Adipocyte (in vitro differentiated cells): ENCODE data around the gene MAP4K2.

Source experiments
- DNase-seq: peaks from one replicate; pipeline ENCODE4 v3.0.0-alpha.2; 2015; ENCODE audit warnings: low read depth
- H3K27me3 ChIP-seq: replicated peaks from 2 replicates; pipeline ENCODE4 v1.7.0; 2013; ENCODE audit warnings: mild to moderate bottlenecking, low read length, moderate library complexity; ENCODE audit not compliant: control insufficient read depth, insufficient read depth
- H3K36me3 ChIP-seq: 2 replicates; pipeline ENCODE4 v1.7.0; 2013; ENCODE audit warnings: low read length, mild to moderate bottlenecking, moderate library complexity; ENCODE audit not compliant: control insufficient read depth, insufficient read depth, severe bottlenecking
- H3K4me1 ChIP-seq: 2 replicates; pipeline ENCODE4 v1.7.0; 2013; ENCODE audit warnings: mild to moderate bottlenecking, low read length, moderate library complexity; ENCODE audit not compliant: control insufficient read depth, insufficient read depth
- H3K4me3 ChIP-seq: 2 replicates; pipeline ENCODE4 v1.7.0; 2013; ENCODE audit warnings: mild to moderate bottlenecking, low read length, moderate library complexity
- H3K9ac ChIP-seq: 2 replicates; pipeline ENCODE4 v1.7.0; 2013; ENCODE audit warnings: mild to moderate bottlenecking, low read length, moderate library complexity
- H3K9me3 ChIP-seq: 2 replicates; pipeline ENCODE4 v1.7.0; 2013; ENCODE audit warnings: mild to moderate bottlenecking, low read length, moderate library complexity; ENCODE audit not compliant: control insufficient read depth

MAP4K2 gene

DNA sequence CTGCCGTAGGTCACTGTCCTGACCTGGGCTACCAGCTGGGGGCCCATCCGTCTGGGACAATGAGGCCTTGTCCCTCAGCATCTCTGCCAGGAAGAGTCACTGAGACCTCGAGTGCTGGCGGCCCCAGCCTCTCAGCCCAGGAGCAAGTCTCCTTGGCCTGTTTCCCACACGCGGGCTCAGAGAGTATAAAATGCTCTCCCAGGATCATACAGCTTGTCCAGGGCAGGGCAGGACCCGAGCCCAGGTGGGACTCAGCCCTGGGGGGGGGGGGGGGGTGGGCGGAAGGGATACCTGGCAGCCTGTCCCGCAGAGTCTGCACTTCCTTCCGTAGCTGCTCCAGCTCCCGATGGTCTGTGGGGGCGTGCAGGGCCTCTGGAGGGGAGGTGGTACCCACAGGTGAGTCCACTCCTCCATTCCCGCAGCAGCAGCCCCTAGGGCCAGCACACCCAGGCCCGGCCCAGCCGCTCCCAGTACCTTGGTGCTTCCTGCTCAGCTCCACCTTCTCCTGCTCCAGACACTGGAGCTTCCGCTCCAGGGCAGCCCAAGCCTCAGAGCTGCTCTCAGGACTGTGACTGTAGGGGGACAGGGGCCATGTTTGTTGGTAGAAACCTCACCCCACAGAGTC, 33.5 kb upstream of the MAP4K2 start:
- Histone ChIP-seq H3K9me3 (no peaks in the 10 kb centered on the region), H3K36me3 (no peaks in the 10 kb centered on the region), H3K27me3 (no peaks in the 10 kb centered on the region), H3K4me3 (no peak overlapping the region), H3K9ac (no peak overlapping the region), H3K4me1 (no peaks in the 10 kb centered on the region)
- no peak for DNase-seq

DNA sequence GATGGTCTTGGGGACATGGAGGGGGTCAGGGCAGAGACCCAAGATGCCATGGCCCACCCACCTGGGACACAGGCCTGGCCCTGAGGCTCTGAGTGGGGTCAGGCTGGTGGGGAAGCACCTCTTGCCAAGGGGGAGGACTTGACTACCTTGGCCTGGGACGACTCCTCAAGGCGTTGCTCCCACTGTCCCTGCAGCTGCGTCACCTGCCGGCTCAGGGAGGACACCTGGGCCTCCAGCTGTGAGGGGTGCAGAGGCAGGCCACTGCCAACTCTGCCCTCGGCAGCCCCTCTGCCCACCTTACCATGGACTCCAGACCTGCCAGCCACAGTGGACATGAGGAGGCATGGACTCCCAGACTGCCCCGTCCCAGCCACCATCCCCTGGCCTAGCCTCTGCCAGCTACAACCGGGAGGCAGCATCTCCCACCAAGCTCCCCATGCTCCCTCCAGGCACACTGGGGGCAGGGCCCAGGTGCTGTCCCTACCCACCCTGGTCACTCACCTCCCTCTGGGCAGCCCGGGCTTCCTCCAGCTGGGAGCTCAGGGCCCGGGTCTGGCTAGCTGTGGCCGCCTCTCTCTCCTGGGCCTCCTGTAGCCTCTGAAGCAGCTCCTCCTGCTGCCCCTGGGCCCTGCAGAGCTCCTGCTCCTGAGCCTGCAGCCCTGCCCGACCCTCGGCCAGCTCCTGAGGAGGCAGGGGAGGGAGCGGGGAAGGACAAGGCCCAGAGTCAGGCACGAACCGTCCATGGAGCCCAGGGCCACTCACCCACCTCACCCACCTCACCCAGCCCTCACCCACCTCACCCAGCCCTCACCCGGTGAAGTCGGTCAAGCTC, 32.8 kb upstream of the MAP4K2 start:
- H3K36me3 ChIP-seq: no peaks in the 10 kb centered on the region

DNA sequence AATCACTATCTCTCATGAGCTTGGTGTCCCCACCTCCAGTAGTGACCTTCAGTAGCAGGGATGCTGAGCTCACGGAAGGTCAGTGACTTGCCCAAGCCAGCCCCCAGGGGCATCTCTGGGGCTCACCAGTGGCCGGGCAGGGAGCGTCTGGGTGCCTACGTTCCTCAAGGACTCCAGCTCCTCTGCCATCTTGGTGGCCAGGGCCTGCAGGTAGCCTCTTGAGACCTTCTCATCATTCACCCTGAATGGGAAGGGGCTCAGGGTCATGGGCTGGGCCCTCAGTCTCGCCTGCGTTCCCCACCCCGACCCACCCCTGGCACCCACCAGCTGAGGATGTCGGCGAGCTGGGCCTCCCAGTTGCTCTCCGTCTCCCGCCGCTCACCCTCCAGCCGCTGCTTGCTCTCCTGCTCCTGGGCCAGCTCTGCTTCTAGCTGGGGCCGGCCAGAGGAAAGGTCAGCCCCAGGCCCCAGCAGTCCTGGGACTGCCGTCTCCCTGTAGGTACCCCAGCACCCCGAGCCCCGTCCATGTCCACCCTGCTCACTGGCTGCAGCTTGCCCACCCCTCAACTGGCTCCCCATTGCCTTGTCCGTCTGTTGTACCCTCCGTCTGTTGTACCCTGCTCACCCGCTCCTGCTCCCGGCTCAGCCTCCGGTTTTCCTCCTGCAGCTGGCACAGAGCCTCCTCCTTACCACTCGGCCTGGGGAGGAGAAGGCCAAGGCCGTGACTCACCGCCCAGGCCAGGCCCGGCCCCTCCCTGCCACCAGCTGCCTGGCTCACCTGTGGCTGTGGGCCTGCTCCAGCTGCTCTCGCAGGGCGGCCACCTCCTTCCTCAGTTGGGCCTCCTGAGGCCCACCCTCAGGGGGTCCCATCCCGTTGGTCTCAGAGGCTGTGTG, 32.0 kb upstream of the MAP4K2 start:
- no peak overlapping the region for H3K4me3 ChIP-seq
- H3K27me3 ChIP-seq: no peaks in the 10 kb centered on the region
- no peaks in the 10 kb centered on the region for H3K9me3 ChIP-seq
- H3K36me3 ChIP-seq: no peaks in the 10 kb centered on the region
- no peak for DNase-seq
- no peak overlapping the region for H3K9ac ChIP-seq
- no peaks in the 10 kb centered on the region for H3K4me1 ChIP-seq

More for the DNA sequence above, 32.8 kb upstream of the MAP4K2 start:
- H3K4me3 ChIP-seq: no peak overlapping the region
- no peaks in the 10 kb centered on the region for H3K27me3 ChIP-seq
- no peaks in the 10 kb centered on the region for H3K9me3 ChIP-seq
- DNase-seq: no peak
- H3K9ac ChIP-seq: no peak overlapping the region
- H3K4me1 ChIP-seq: no peaks in the 10 kb centered on the region

DNA sequence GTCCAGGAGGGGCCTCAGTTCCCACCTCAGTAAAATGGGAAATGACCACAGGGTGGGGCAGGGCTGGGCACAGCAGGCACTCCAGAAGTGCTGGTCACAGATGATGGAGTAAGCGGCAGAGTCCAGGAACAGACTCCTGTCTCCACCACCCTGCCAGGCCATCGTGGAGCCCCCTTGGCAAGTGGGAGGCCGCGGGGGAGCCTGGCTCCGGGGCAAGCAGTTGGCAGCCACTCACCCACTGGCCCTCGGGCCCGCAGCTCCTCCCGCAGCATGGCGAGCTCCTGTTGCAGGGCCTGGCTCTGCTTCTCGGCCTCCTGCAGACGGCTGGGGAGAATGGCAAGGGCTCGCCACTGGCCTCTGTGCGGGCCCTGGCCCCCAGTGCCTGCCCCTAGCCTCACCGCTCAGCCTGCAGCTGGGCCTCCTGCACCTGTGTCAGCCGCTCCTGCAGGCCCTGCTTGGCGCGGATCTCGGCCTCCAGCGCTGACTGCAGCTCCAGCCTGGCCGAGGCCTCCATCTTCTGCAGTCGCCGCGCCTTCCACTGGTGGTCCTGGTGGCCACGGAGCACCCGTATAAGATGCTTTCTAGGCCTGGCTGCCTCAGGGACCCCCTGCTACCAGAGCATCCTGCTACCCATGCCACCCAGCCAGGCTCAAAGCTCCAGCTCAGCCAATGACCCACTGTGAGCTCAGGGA, 31.2 kb upstream of the MAP4K2 start:
- H3K9me3 ChIP-seq: no peaks in the 10 kb centered on the region
- H3K36me3 ChIP-seq: no peaks in the 10 kb centered on the region
- no peak for DNase-seq
- no peaks in the 10 kb centered on the region for H3K27me3 ChIP-seq
- H3K9ac ChIP-seq: no peak overlapping the region
- no peaks in the 10 kb centered on the region for H3K4me1 ChIP-seq
- no peak overlapping the region for H3K4me3 ChIP-seq

DNA sequence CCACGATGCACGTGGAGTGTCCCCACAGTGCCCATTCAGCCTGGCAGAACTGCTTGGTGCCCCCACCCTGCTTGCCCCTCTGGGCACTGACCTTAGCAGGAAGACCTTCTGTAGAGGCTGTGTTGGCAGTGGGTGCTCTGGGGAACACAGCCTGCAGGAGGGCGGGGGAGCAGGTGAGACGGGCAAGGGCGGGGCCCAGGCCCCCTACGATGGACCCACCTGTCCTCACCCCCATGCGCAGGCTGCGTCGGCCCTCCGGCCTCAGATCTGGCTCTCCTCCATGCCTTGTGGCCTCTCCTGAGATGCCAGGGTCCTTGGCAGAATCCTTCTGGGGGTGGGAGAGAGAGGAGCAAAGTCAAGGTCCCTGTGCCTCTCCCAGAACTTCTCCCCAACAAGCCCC, 30.5 kb upstream of the MAP4K2 start:
- no peaks in the 10 kb centered on the region for H3K4me1 ChIP-seq

DNA sequence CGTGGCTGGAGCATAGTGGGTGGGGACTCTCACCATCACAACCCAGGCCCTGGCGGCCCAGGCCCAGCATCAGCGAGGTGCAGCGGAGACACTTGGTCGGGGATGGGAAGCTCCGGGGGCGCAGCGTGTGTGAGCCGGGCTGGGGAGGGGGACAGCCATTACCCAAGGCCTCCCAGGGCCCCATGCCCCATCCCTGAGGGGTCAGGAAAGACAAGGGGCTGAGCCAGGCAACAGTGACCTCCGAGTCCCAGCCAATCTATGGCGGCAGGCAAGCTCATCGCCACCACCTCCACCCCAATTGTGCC, 30.1 kb upstream of the MAP4K2 start:
- Histone ChIP-seq H3K27me3 (no peaks in the 10 kb centered on the region), H3K4me1 (no peaks in the 10 kb centered on the region), H3K9me3 (no peaks in the 10 kb centered on the region), H3K36me3 (no peaks in the 10 kb centered on the region), H3K9ac (no peak overlapping the region), H3K4me3 (no peak overlapping the region)
- DNase-seq: no peak

More for the DNA sequence above, 30.5 kb upstream of the MAP4K2 start:
- Histone ChIP-seq H3K4me3 (no peak overlapping the region), H3K9me3 (no peaks in the 10 kb centered on the region), H3K27me3 (no peaks in the 10 kb centered on the region), H3K36me3 (no peaks in the 10 kb centered on the region), H3K9ac (no peak overlapping the region)
- DNase-seq: no peak

DNA sequence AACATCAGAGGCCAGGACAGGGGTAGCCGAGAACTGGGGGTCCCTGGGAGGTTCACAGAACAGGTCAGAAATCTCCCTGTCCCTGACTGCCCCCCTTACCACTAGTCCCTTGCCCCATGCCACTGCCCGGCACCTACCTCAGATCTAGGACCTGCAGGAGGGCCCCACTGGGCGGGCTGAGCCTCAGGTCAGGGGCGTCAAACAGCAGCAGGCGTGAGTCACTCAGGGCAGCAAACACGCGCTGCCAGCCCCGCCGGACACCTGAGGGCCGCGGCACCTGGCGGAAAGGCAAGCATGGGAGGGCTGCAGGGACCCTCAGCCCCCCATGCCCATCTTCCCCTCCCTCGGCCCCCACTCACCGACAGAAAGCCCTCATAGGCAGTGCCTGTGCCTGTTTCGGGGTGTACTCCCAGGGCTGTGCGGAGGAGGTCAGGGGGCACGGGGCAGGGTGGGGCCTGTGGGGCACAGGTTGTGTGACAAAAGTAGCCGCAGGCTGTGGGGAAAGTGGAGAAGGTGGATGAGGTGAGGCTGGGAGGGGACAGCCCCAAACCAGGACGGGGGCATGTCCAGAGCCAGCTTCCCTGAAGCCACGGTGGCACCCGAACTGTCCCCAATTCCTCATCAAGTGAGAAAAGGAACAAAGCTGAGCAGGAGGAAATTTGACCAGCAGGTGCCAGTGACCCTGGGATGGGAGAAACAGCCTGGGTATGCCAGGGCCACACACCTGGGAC, 29.6 kb upstream of the MAP4K2 start:
- no peak for DNase-seq
- Histone ChIP-seq H3K4me1 (no peaks in the 10 kb centered on the region), H3K36me3 (no peaks in the 10 kb centered on the region), H3K9me3 (no peaks in the 10 kb centered on the region), H3K27me3 (peaks cover 2% of the 10 kb centered on the region), H3K4me3 (no peak overlapping the region), H3K9ac (no peak overlapping the region)

DNA sequence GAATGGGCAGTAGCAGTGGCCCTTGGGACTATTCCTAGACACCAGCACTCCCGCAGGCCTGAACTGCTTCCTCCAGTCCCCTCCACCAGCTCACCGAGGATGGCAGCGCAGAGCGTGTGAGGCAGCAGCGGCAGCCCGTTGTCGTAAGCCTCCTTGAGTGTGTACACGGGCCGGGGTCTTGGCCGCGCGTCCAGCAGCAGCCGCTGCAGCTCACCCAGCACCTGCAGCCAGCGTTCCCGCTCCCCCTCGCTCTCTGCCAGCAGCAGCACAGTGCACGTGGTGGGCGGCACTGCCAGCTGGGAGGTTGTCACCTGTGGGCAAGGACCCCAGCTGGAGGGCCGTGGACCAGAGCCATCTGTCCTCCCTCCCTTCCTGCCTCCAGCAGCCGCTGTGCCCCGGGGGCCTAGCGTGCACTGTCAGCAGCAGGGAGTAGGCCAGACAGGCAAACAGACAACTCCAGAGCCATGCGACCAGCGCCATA, 28.4 kb upstream of the MAP4K2 start:
- no peak for DNase-seq
- H3K4me3 ChIP-seq: no peak overlapping the region

DNA sequence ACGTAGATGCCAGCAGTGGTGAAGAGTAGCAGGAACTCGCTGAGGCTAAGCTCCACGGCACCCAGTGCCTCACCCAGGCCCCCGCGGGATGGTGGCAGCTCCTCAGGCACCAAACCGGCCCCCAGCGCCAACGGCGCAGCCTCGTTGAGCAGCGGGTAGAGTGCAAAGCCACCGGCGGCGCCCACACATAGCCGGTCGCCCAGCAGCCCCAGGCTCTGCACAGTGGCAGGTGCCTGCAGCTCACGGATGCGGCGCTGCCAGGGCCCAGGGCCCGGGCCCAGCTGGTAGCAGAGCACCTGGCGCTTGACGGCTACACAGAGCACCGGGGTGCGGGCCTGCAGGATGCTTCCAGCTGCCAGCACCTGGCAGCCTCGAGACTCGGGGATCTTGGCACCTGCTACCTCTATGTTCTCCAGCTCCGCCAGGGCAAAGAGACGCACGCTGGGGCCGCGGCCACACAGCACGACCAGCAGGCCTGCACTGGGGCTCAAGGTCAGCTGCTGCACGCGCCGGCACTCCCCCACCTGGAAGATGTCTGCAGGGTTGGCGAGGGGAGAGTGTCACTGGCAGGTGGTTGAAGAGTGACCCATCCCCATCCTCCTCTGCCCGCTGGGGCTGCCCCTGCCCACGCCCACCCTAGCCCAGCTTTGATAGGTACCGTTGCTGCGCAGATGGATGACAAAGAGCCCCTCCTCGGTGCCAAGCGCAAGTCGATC, 26.7 kb upstream of the MAP4K2 start:
- H3K9me3 ChIP-seq: no peaks in the 10 kb centered on the region
- no peak for DNase-seq
- H3K36me3 ChIP-seq: no peaks in the 10 kb centered on the region
- H3K4me1 ChIP-seq: no peaks in the 10 kb centered on the region
- no peak overlapping the region for H3K4me3 ChIP-seq
- peaks cover 11% of the 10 kb centered on the region for H3K27me3 ChIP-seq
- H3K9ac ChIP-seq: no peak overlapping the region

More for the DNA sequence above, 28.4 kb upstream of the MAP4K2 start:
- H3K9ac ChIP-seq: no peak overlapping the region
- H3K36me3 ChIP-seq: no peaks in the 10 kb centered on the region
- no peaks in the 10 kb centered on the region for H3K4me1 ChIP-seq
- H3K9me3 ChIP-seq: no peaks in the 10 kb centered on the region
- H3K27me3 ChIP-seq: peaks cover 5% of the 10 kb centered on the region

DNA sequence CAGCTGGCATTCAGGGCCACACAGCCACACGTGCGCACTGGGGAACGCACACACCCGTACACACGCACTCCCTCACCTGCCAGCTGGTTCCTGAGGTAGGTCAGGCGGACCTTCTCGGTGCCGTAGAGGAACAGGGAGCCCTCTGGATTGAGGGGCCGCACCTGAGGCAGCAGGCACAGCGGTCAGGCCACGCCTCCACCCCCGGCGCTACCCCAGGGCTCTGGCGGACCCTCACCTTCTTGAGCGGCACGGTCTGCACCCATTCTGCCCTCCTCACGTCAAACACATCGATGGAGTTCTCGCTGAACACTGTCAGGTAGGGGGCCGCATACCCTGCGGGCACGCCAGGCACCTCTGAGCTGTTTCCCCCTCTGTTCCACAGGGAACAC, 24.4 kb upstream of the MAP4K2 start:
- no peaks in the 10 kb centered on the region for H3K36me3 ChIP-seq
- no peaks in the 10 kb centered on the region for H3K9me3 ChIP-seq
- H3K27me3 ChIP-seq: peaks cover 25% of the 10 kb centered on the region
- H3K9ac ChIP-seq: no peak overlapping the region
- H3K4me1 ChIP-seq: no peaks in the 10 kb centered on the region
- H3K4me3 ChIP-seq: no peak overlapping the region
- DNase-seq: no peak
